ENCODE results near the gene OPN3. TPM values are rescaled to one million over a fixed set of nuclear protein-coding genes. Genes with fewer than 3 reads are reported as not detected.

OPN3 gene
- total and polyA plus RNA-seq, 2 donors, result 4.0 to 14.6 TPM

- no peaks in the 10 kb centered on the region for H3K4me1 ChIP-seq (ENCODE audit: insufficient read depth)
- WGBS, result 67% methylated on average over 9 of the region's 9 CpGs
- H3K4me3 ChIP-seq (ENCODE audit: low read depth, low read length), result no peak overlapping the region
- H3K27ac ChIP-seq (ENCODE audit: low read depth), result no peak overlapping the region
- no peak for DNase-seq (ENCODE audit: extremely low spot score)
- H3K36me3 ChIP-seq (ENCODE audit: insufficient read depth), result no peaks in the 10 kb centered on the region
These were observed 34.9 kb downstream of the OPN3 start for GRCh38 chr1:241605146-241605805.

GRCh38 chr1:241603731-241604245 lies 36.4 kb downstream of the OPN3 start:
- no peak for DNase-seq (ENCODE audit: extremely low spot score)
- WGBS, result 73% methylated on average over 3 of the region's 3 CpGs
- H3K27ac ChIP-seq (ENCODE audit: low read depth), result no peak overlapping the region
- H3K36me3 ChIP-seq (ENCODE audit: insufficient read depth), result no peaks in the 10 kb centered on the region
- no peaks in the 10 kb centered on the region for H3K4me1 ChIP-seq (ENCODE audit: insufficient read depth)
- H3K4me3 ChIP-seq (ENCODE audit: low read depth, low read length), result no peak overlapping the region

- DNase-seq (ENCODE audit: extremely low spot score), result no peak
- no peaks in the 10 kb centered on the region for H3K4me1 ChIP-seq (ENCODE audit: insufficient read depth)
- H3K4me3 ChIP-seq (ENCODE audit: low read depth, low read length), result no peak overlapping the region
- no peak overlapping the region for H3K27ac ChIP-seq (ENCODE audit: low read depth)
- 34% methylated on average over 2 of the region's 2 CpGs for WGBS
- H3K36me3 ChIP-seq (ENCODE audit: insufficient read depth), result no peaks in the 10 kb centered on the region
These were observed 39.7 kb downstream of the OPN3 start for GRCh38 chr1:241600496-241600901.

- DNase-seq (ENCODE audit: extremely low spot score), result no peak
- WGBS, result 91% methylated on average over 3 of the region's 3 CpGs
- Histone ChIP-seq H3K4me1 (ENCODE audit: insufficient read depth) (no peaks in the 10 kb centered on the region), H3K27ac (ENCODE audit: low read depth) (no peak overlapping the region), H3K36me3 (ENCODE audit: insufficient read depth) (no peaks in the 10 kb centered on the region), H3K4me3 (ENCODE audit: low read depth, low read length) (no peak overlapping the region)
These were observed 41.9 kb downstream of the OPN3 start for GRCh38 chr1:241598249-241598648.

GRCh38 chr1:241596633-241597032 lies 43.5 kb downstream of the OPN3 start:
- Histone ChIP-seq H3K36me3 (ENCODE audit: insufficient read depth) (no peaks in the 10 kb centered on the region), H3K27ac (ENCODE audit: low read depth) (no peak overlapping the region), H3K4me3 (ENCODE audit: low read depth, low read length) (no peak overlapping the region), H3K4me1 (ENCODE audit: insufficient read depth) (no peaks in the 10 kb centered on the region)
- DNase-seq (ENCODE audit: extremely low spot score), result no peak
- 87% methylated on average over 6 of the region's 6 CpGs for WGBS

GRCh38 chr1:241593186-241593585 lies 47.0 kb downstream of the OPN3 start:
- Histone ChIP-seq H3K4me1 (ENCODE audit: insufficient read depth) (no peaks in the 10 kb centered on the region), H3K27ac (ENCODE audit: low read depth) (no peak overlapping the region), H3K36me3 (ENCODE audit: insufficient read depth) (no peaks in the 10 kb centered on the region), H3K4me3 (ENCODE audit: low read depth, low read length) (no peak overlapping the region)
- no peak for DNase-seq (ENCODE audit: extremely low spot score)
- WGBS, result 91% methylated on average over 1 of the region's 1 CpG

GRCh38 chr1:241592273-241592958 lies 47.8 kb downstream of the OPN3 start:
- no peak overlapping the region for H3K4me3 ChIP-seq (ENCODE audit: low read depth, low read length)
- H3K27ac ChIP-seq (ENCODE audit: low read depth), result no peak overlapping the region
- 85% methylated on average over 3 of the region's 3 CpGs for WGBS

GRCh38 chr1:241591736-241592135 lies 48.4 kb downstream of the OPN3 start:
- 95% methylated on average over 5 of the region's 5 CpGs for WGBS
- Histone ChIP-seq H3K4me1 (ENCODE audit: insufficient read depth) (no peaks in the 10 kb centered on the region), H3K4me3 (ENCODE audit: low read depth, low read length) (no peak overlapping the region), H3K36me3 (ENCODE audit: insufficient read depth) (no peaks in the 10 kb centered on the region), H3K27ac (ENCODE audit: low read depth) (no peak overlapping the region)
- no peak for DNase-seq (ENCODE audit: extremely low spot score)

More at GRCh38 chr1:241592273-241592958, 47.8 kb downstream of the OPN3 start:
- Histone ChIP-seq H3K36me3 (ENCODE audit: insufficient read depth) (no peaks in the 10 kb centered on the region), H3K4me1 (ENCODE audit: insufficient read depth) (no peaks in the 10 kb centered on the region)
- DNase-seq (ENCODE audit: extremely low spot score), result no peak

GRCh38 chr1:241591317-241591716 lies 48.9 kb downstream of the OPN3 start:
- H3K27ac ChIP-seq (ENCODE audit: low read depth), result no peak overlapping the region
- DNase-seq (ENCODE audit: extremely low spot score), result no peak
- H3K4me1 ChIP-seq (ENCODE audit: insufficient read depth), result no peaks in the 10 kb centered on the region
- no peak overlapping the region for H3K4me3 ChIP-seq (ENCODE audit: low read depth, low read length)
- no peaks in the 10 kb centered on the region for H3K36me3 ChIP-seq (ENCODE audit: insufficient read depth)

GRCh38 chr1:241590719-241591118 lies 49.5 kb downstream of the OPN3 start:
- WGBS, result 40% methylated on average over 4 of the region's 4 CpGs
- no peak overlapping the region for H3K27ac ChIP-seq (ENCODE audit: low read depth)

GRCh38 chr1:241589521-241589920 lies 50.6 kb downstream of the OPN3 start:
- 89% methylated on average over 7 of the region's 7 CpGs for WGBS
- no peak for DNase-seq (ENCODE audit: extremely low spot score)
- no peak overlapping the region for H3K27ac ChIP-seq (ENCODE audit: low read depth)
- H3K4me3 ChIP-seq (ENCODE audit: low read depth, low read length), result no peak overlapping the region
- H3K4me1 ChIP-seq (ENCODE audit: insufficient read depth), result no peaks in the 10 kb centered on the region
- no peaks in the 10 kb centered on the region for H3K36me3 ChIP-seq (ENCODE audit: insufficient read depth)

More at GRCh38 chr1:241590719-241591118, 49.5 kb downstream of the OPN3 start:
- H3K36me3 ChIP-seq (ENCODE audit: insufficient read depth), result no peaks in the 10 kb centered on the region
- H3K4me1 ChIP-seq (ENCODE audit: insufficient read depth), result no peaks in the 10 kb centered on the region
- no peak overlapping the region for H3K4me3 ChIP-seq (ENCODE audit: low read depth, low read length)
- no peak for DNase-seq (ENCODE audit: extremely low spot score)

- WGBS, result 79% methylated on average over 14 of the region's 14 CpGs
- Histone ChIP-seq H3K36me3 (ENCODE audit: insufficient read depth) (no peaks in the 10 kb centered on the region), H3K27ac (ENCODE audit: low read depth) (no peak overlapping the region), H3K4me1 (ENCODE audit: insufficient read depth) (no peaks in the 10 kb centered on the region), H3K4me3 (ENCODE audit: low read depth, low read length) (no peak overlapping the region)
- no peak for DNase-seq (ENCODE audit: extremely low spot score)
These were observed 53.2 kb downstream of the OPN3 start for GRCh38 chr1:241586905-241587512.

GRCh38 chr1:241582921-241583321 lies 57.2 kb downstream of the OPN3 start:
- WGBS, result 95% methylated on average over 1 of the region's 1 CpG
- Histone ChIP-seq H3K27ac (ENCODE audit: low read depth) (no peak overlapping the region), H3K36me3 (ENCODE audit: insufficient read depth) (no peaks in the 10 kb centered on the region), H3K4me1 (ENCODE audit: insufficient read depth) (no peaks in the 10 kb centered on the region), H3K4me3 (ENCODE audit: low read depth, low read length) (no peak overlapping the region)
- DNase-seq (ENCODE audit: extremely low spot score), result no peak

- Histone ChIP-seq H3K4me3 (ENCODE audit: low read depth, low read length) (no peak overlapping the region), H3K27ac (ENCODE audit: low read depth) (no peak overlapping the region), H3K4me1 (ENCODE audit: insufficient read depth) (no peaks in the 10 kb centered on the region), H3K36me3 (ENCODE audit: insufficient read depth) (no peaks in the 10 kb centered on the region)
- DNase-seq (ENCODE audit: extremely low spot score), result no peak
- 64% methylated on average over 4 of the region's 4 CpGs for WGBS
These were observed 60.7 kb downstream of the OPN3 start for GRCh38 chr1:241579434-241579833.

Measured in urinary bladder (tissue), 4 donors.